ENCODE data around the gene SIM1.

Gene SIM1

DNA sequence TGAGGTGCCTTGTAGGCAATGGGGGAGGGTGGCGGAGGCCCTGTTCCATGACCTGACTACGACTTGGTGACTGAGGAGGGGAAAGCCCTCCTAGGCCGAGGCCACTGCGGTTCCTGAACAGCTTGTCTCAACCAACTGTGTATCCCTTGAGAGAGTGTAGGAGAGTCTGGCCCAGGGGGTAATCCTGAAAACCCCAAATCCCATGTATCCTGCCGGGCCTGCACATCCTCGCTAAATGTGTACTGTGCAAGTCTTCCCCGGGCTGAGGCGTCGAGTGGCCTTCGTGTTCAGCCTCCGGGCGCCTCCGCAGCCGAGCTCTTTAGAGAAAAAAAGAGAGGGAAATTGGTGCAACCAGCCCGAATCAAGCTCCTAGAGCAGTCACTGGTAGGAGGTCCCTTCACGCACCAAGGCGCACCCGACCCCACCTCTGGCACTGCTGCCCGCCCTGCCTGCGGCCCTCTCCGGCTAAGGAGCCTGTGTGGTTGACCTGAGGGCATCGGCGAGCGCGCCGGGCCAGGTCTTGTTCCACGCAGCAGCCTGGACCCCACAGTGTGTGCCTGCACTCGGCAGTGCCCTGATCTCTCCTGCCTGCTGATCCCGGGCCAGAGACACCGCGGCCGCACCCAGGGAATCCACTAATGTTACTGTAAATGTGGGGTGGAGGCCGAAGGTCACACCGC is 7.3 kb downstream of the SIM1 start:
- DNase-seq (ENCODE audit: low read depth in 2 of 2) = no peak

DNA sequence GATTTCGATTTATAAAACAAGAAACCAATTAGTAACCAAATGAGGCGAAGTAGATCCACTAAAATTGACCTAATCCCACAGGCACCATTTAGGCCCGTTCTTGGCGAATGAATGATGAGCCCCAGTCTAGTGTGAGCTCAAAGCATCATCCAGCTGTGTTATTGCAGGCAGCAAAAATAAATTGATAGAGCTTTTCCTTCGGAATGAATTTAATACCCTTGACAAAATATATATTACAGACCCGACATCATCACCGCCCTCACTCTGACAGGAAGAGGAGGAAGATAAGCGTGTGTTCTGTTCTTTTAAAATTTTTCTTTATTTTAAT is 7.8 kb downstream of the SIM1 start:
- no peak for DNase-seq (ENCODE audit: low read depth in 2 of 2)

DNA sequence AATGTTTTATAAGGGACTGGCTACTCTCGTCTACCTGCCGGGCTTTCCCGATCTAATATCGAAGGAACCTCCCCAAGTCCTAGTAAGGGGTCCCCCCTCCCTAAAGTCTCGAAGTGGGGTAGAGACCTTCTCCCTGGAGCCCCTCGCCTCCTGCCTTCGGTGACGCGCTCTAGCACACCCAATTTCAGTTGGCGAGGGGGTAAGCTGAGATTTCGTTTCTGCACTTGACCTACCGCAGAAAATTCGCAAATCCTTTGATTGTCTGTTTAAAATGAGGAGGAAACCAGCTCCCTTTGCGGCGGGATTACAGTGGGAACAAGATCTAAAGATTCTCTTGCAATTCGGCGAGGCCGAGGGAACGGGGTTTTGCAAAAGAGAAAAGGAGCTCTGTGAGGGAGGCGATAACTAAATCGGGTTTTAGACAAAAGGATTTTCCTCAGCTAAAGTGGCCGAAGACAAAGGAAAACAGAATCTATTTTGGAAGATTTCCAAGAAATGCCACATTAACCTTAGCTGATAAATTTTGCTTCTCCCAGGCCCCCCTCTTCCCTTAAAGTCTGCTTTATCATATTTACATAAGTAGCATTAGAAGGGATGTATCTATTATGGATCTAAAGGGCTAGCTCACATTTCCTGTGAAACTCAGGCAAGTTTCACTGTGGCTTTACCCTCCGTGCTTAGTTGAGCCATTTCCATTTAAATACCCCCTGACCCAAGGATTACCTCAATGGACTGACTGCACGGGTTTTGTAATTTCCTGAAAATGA is 8.4 kb downstream of the SIM1 start:
- DNase-seq (ENCODE audit: low read depth in 2 of 2) = no peak

GRCh38 chr6:100455230-100456124 is 9.2 kb downstream of the SIM1 start:
- no peak for DNase-seq (ENCODE audit: low read depth in 2 of 2)

GRCh38 chr6:100454551-100455229 is 10.0 kb downstream of the SIM1 start:
- DNase-seq (ENCODE audit: low read depth in 2 of 2) = no peak

GRCh38 chr6:100453701-100454521 is 10.8 kb downstream of the SIM1 start:
- no peak for DNase-seq (ENCODE audit: low read depth in 2 of 2)

GRCh38 chr6:100452998-100453397 is 11.7 kb downstream of the SIM1 start:
- DNase-seq (ENCODE audit: low read depth in 2 of 2) = no peak

- no peak for DNase-seq (ENCODE audit: low read depth in 2 of 2)
These were observed 13.1 kb downstream of the SIM1 start for GRCh38 chr6:100451577-100451976.

DNA sequence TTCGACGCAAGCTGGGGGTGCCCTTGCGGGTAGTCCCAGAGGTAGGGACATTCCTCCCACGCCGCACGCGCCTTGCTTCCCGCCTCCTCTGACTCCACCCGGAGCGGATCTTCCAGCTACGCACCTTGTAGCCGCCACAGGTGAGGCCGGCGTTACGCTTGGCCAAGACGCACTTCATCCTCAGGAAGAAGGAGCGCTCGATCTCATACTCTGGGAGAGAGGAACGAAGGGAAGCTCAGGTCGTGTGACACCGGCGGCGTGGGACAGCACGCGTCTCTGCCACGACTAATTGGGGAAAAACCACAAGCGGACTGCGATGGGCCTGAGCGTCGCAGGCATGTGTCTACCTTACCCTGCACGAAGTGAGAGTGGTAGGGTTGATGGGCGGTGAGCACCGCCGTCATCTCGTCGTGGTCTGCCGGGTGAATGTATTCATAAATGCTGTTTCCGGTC is 15.5 kb downstream of the SIM1 start:
- DNase-seq (ENCODE audit: low read depth in 2 of 2) = no peak

DNA sequence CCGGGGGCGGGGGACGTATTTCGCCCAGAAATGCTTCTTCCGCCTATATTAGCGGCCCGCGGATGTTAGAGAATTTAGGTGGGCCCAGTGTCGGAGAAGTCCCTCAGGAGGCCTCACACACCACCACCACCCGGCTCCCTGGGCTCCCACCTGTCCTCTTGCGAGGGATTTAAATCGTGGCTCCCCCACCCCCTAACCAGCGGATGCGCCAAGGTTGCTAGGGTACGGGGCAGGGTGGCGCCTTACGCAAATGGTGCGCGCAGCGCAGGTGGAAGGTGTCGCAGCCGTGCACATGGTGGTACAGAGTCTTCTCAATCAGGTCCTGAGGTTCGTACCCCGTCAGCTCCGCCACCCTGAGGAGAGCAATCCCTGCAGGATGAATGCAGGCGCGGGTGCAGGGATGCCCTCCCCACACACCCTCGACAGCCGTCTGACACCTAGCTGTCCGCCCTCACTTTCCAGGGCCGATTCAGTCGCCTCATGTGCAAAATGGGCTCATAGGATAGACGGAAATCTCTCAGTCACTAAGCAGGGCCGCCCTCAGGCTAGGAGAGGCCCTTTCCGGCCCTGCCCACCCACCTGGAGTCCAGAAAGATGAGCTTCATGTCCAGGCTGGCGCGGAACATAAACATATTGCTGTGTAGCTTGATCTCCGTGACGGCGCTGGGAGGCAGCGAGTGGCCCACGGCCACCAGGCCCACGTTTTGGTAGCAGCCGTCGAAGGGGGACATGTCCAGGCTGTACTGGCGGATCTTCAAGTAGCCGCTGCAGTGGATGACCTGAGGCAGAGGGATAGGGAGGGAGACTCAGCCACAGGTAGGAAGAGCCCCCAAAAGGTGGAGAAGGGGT is 16.6 kb downstream of the SIM1 start:
- DNase-seq (ENCODE audit: low read depth in 2 of 2) = no peak

- no peak for DNase-seq (ENCODE audit: low read depth in 2 of 2)
These were observed 17.4 kb downstream of the SIM1 start for GRCh38 chr6:100447081-100447899.

DNA sequence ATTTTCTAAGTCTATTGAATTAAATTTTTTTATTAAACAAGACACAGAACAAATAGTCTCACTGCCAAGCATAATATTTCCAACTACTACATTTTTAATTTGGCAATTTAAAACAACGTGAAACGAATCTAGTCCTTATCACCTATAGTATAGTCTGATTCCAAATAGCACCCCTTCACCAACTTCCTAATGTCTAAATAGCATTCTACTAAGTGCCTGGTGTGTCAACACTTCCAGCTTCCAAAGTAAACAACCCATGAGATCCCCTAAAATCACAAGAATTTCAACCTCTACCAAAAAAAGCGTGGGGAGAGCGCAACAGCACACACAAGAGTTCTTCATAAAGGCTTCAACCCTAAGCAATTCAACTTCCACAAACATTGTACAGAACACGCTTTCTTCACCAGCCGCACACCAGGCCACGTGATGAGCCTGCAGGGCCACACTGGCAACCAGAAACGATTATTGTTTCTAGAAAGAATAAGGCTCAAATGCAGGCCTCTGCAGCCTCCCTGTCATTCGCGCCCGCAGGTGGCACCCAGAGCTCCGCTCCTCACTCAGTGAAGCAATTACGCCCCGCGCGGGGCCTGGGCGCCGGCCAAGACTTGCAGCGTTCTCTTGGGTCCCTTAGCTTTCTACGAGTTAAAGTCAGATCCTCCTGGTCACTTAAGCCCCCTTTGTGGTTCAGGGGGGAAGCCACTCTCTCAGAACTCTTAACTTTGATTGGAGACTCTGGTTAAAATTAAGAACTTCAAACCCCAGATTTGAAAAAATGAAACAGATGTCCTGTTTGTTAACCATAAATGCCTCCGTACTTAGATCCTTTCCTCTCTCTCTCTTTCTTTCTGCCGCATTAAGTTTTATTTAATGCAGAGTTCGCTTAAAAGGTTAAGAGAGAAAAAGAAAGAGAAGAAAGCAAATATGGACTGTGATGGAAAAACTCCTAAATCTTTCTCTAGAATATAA is 18.3 kb downstream of the SIM1 start:
- no peak for DNase-seq (ENCODE audit: low read depth in 2 of 2)

DNA sequence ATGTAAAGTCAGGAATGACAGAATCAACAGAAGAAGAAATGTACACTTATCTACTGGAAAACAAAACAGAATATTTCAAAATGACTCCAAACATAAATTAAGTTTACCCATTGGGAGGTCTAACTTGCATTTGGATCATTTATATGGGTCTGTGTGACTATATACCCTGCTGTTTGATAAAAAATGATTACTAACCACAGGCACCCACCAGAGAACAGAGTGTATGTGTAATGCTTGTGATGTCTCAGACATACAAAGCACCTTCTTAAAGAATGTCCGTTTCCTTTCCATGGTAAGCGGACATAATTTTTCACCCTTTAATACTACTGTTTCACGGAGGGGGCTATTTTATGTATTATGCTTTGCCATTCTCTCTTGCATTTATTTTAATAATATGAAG is 19.2 kb downstream of the SIM1 start:
- no peak for DNase-seq (ENCODE audit: low read depth in 2 of 2)

DNA sequence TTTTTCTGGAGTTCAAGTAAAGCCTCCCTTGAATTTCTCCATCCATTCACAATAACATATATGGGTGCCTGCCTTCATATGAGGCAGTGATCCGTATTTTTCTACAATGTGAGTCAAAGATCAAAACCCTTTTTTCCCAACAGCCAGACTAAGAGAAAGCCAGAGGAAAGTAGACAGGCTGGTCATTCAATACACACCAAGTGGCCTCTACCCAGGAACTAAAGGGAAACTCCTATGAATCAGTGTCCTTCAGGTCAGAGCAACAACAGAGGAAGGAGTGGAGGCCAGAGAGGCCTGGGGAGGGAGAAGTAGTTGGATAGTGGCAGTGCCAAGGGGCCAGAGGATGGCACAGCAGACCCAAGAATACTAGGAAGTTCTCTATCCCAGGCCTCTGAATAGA is 23.8 kb downstream of the SIM1 start:
- no peak for DNase-seq (ENCODE audit: low read depth in 2 of 2)

- no peak for DNase-seq (ENCODE audit: low read depth in 2 of 2)
These were observed 29.4 kb downstream of the SIM1 start for GRCh38 chr6:100435299-100435698.

GRCh38 chr6:100433726-100434435 is 30.8 kb downstream of the SIM1 start:
- no peak for DNase-seq (ENCODE audit: low read depth in 2 of 2)

- no peak for DNase-seq (ENCODE audit: low read depth in 2 of 2)
These were observed 32.6 kb downstream of the SIM1 start for GRCh38 chr6:100432136-100432535.
